Adrenal gland (tissue), 12 donors: ENCODE data around the gene SERPINE2. TPM values are rescaled to one million over a fixed set of nuclear protein-coding genes. Genes with fewer than 3 reads are reported as not detected.
A peak's percentile ranks its signal among the peaks of the same experiment; 100 is the strongest.

Source experiments
- DNase-seq, 7 donors: peaks; one replicate each; pipeline ENCODE4 v3.0.0-alpha.2; 2019 to 2020
- H3K27ac ChIP-seq, 5 donors: fragments of 200-600 bp; sonication (generic) in 4 of 5; 1 replicate in 3 of 5; 2 replicates in 2 of 5; pipeline versions ENCODE4 v1.5.1 to v1.8.0; 2016 to 2020; ENCODE audit warnings: mild to moderate bottlenecking in 1 of 5
- H3K27me3 ChIP-seq: fragments of 200-600 bp; 2 replicates; pipeline ENCODE4 v1.8.0; 2021
- H3K36me3 ChIP-seq, 2 donors: fragments of 200-600 bp; replicated peaks in 1 of 2; 1 replicate in 1 of 2; 2 replicates in 1 of 2; pipeline versions ENCODE4 v1.5.1 to v1.8.0; 2018 to 2022
- H3K4me1 ChIP-seq, 2 donors: fragments of 200-600 bp; replicated peaks in 1 of 2; 1 replicate in 1 of 2; 2 replicates in 1 of 2; pipeline versions ENCODE4 v1.5.1 to v1.8.0; 2018 to 2021
- H3K4me3 ChIP-seq, 4 donors: fragments of 200-600 bp; sonication (generic) in 3 of 4; one replicate each; pipeline ENCODE4 v1.5.1; 2016 to 2018
- H3K9me3 ChIP-seq, 3 donors: fragments of 200-600 bp; sonication (generic) in 1 of 3; replicated peaks in 1 of 3; 1 replicate in 2 of 3; 2 replicates in 1 of 3; pipeline versions ENCODE4 v1.5.1 to v1.8.0; 2016 to 2021
- CTCF ChIP-seq, 6 experiments: fragments of 450-650 bp in 4 of 6; fragments of 200-600 bp in 2 of 6; sonication (generic) in 1 of 6; IDR thresholded peaks; 1 replicate in 5 of 6; 2 replicates in 1 of 6; pipeline versions ENCODE4 v1.5.1 to v1.8.0; 2016 to 2021; ENCODE audit warnings: antibody characterized with exemption in 6 of 6, mild to moderate bottlenecking in 2 of 6, moderate library complexity in 1 of 6
- POLR2A ChIP-seq, 2 donors: fragments of 450-650 bp; IDR thresholded peaks; one replicate each; pipeline ENCODE4 v1.6.1; 2017; ENCODE audit warnings: antibody characterized with exemption in 2 of 2, mild to moderate bottlenecking in 2 of 2, moderate library complexity in 1 of 2
- WGBS, 4 donors: extraction: QIAGEN DNeasy Blood & Tissue Kit in 2 of 4; methylation state at CpG; one replicate each; pipeline versions ENCODE4 v1.1.5 to v1.1.7; 2013 to 2017; 5-methylcytosine and 5-hydroxymethylcytosine counted together
- intact Hi-C, 2 donors: fragments of 100-400 bp; cut with DNase I; formaldehyde crosslinking; loops; one replicate each; pipeline versions ENCODE4 v1.14.1 to v1.15.0; 2022 to 2023
- polyA plus RNA-seq, 3 donors: library from polyadenylated mRNA; stranded (reverse); fragments of 200-250 nt in 2 of 3; fragments of 350-450 nt in 1 of 3; fragmentation: Illumina TruSeq in 1 of 3; extraction: RNeasy Lipid Tissue Mini Kit (QIAGEN cat#74804) in 1 of 3; gene quantifications; one replicate each; pipeline ENCODE4 v1.2.3, GENCODE V29; 2013 to 2014
- total RNA-seq, 9 donors: library from RNA; depleted of rRNA in 4 of 9; stranded (reverse); fragments of >200 nt in 4 of 9; fragments of 120-200 nt in 1 of 9; fragmentation: NEBNext Ultra II Directional in 1 of 9; extraction: Animal tissue kit (Norgen Biotek cat#: 25700) in 1 of 9; gene quantifications; one replicate each; pipeline versions ENCODE4 v1.1.0 to v1.2.4, GENCODE V29; 2013 to 2023
- donor health status: healthy with polysubstance abuse.
- donor health status: Bipolar disorder and iron deficiency.
- donor health status: DM: yes; HTN: yes; CAD: no.
- donor health status: DM: no; HTN: no; CAD: no.
- donor health status: DM: no; HTN: no; CAD: no.
- donor health status: DM: yes; HTN: yes; CAD: no.

Gene SERPINE2
- total and polyA plus RNA-seq, 12 donors = 6.2 to 61.6 (median 16.0) TPM

- no peak overlapping the region for H3K27ac ChIP-seq
Observed at GRCh38 chr2:224085246-224085645, 46.2 kb upstream of the SERPINE2 start.

GRCh38 chr2:224084266-224084892, 45.3 kb upstream of the SERPINE2 start:
- intact Hi-C loops = no loop called here
- Histone ChIP-seq H3K36me3 (no peaks in the 10 kb centered on the region), H3K4me1 (peaks cover 0 to 5% of the 10 kb centered on the region in 2 donors), H3K27ac (peak overlapping the region in 1 of 5 donors; percentile 49), H3K9me3 (no peaks in the 10 kb centered on the region), H3K4me3 (no peak overlapping the region), H3K27me3 (no peaks in the 10 kb centered on the region)
- TF ChIP-seq POLR2A (IDR thresholded peaks at IDR 0.05) (no peak), CTCF (IDR thresholded peaks at IDR 0.05) (no peak)
- WGBS, 4 donors = 90 to 95% (median 91%) methylated on average over 3 of the region's 3 CpGs
- DNase-seq = no peak

More at GRCh38 chr2:224085246-224085645, 46.2 kb upstream of the SERPINE2 start:
- no peak for DNase-seq
- Histone ChIP-seq H3K4me1 (peaks cover 0 to 5% of the 10 kb centered on the region in 2 donors), H3K4me3 (no peak overlapping the region), H3K27me3 (no peaks in the 10 kb centered on the region), H3K36me3 (no peaks in the 10 kb centered on the region), H3K9me3 (no peaks in the 10 kb centered on the region)
- intact Hi-C loops = no loop called here
- WGBS, 4 donors = 58 to 65% (median 63%) methylated on average over 2 of the region's 2 CpGs
- no peak for TF ChIP-seq CTCF (IDR thresholded peaks at IDR 0.05)
- TF ChIP-seq POLR2A (IDR thresholded peaks at IDR 0.05) = no peak

- TF ChIP-seq POLR2A (IDR thresholded peaks at IDR 0.05) = no peak
- TF ChIP-seq CTCF (IDR thresholded peaks at IDR 0.05) = no peak
- H3K4me3 ChIP-seq = no peak overlapping the region
- no peak for DNase-seq
- no peaks in the 10 kb centered on the region for H3K27me3 ChIP-seq
- H3K36me3 ChIP-seq = no peaks in the 10 kb centered on the region
- H3K27ac ChIP-seq = no peak overlapping the region
- peaks cover 0 to 5% of the 10 kb centered on the region in 2 donors for H3K4me1 ChIP-seq
- WGBS, 4 donors = 78 to 93% (median 83%) methylated on average over 2 of the region's 2 CpGs
- no peaks in the 10 kb centered on the region for H3K9me3 ChIP-seq
- intact Hi-C loops = no loop called here
Observed at GRCh38 chr2:224083638-224084037, 44.6 kb upstream of the SERPINE2 start.

- no peaks in the 10 kb centered on the region for H3K27me3 ChIP-seq
- TF ChIP-seq POLR2A (IDR thresholded peaks at IDR 0.05) (no peak), CTCF (IDR thresholded peaks at IDR 0.05) (no peak)
- H3K9me3 ChIP-seq = no peaks in the 10 kb centered on the region
- H3K36me3 ChIP-seq = no peaks in the 10 kb centered on the region
- H3K4me1 ChIP-seq = no peaks in the 10 kb centered on the region
- 83 to 89% (median 86%) methylated on average over 1 to 8 of the region's 8 CpGs for WGBS, 4 donors
- intact Hi-C loops = no loop called here
- no peak for DNase-seq
- H3K27ac ChIP-seq = no peak overlapping the region
- no peak overlapping the region for H3K4me3 ChIP-seq
Observed at GRCh38 chr2:224078656-224079055, 39.6 kb upstream of the SERPINE2 start.
